ENCODE measurements around the gene ATP7B.
A peak's percentile ranks its signal among the peaks of the same experiment; 100 is the strongest.

The ATP7B gene

GRCh38 chr13:51942189-51942588 is 69.1 kb downstream of the ATP7B start:
- peak; percentile 38 for DNase-seq

- DNase-seq = no peak
Observed at GRCh38 chr13:51938454-51938853, 72.8 kb downstream of the ATP7B start.

- no peak for DNase-seq
Observed at GRCh38 chr13:51937320-51938290, 73.6 kb downstream of the ATP7B start.

GRCh38 chr13:51935326-51936171 is 75.7 kb downstream of the ATP7B start:
- no peak for DNase-seq

DNA sequence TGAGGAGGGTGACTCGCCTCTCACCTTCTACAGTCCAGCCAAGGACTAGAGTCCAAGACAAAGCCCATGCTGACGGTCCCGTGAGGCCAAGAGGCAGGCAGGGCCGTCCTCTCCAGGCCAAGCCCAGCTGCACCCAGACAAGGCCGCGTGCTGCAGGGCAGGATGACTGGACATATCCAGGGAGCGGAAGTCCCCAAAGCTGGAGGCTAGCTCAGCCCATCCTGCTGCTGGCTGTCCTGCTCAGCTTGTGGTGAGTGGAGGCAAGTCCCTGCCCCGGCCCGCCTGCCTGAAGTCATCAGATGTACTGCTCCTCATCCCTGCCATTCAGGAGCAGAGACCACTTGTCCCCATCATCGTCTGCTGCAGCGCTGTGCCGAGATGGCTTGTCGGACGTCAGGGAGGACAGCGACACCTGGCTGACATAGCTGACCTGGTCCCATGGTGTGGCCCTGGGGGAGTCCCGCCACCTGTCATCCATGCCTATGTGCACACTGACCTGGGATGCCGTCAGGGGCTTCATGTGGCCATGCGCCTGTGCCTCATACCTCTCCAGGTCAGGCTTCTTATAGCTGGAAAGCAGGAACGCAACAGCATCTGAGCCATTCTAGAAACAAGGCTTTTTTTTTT is 76.7 kb downstream of the ATP7B start:
- no peak for DNase-seq

DNA sequence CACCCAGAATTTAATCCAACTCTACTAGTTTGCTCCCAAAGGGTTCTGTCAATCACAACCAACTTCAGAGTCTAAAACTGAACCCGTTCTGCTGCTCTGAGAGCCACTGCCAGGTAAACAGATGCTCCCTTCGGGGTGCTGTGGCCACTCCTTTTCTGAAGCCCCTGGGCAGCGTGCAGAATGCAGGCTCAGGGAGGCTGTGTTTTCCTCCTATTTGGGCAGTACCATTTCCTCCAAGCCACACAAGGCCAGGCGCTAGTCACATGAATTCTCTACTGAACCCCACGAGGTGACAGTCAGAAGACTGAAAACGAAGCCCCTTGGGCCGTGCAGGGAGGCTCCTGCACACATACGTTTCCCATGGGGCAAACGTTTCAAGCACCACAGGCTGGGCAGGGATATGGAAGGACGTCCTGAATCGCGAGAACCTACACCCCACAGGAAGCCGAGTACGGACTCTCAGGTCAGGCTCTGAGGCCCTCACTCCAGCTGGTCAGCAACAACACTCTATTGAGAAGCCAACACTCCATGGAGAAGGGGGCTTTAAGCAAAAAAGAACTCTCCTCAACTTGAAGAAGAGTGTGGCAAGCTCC is 77.7 kb downstream of the ATP7B start:
- DNase-seq = no peak

DNA sequence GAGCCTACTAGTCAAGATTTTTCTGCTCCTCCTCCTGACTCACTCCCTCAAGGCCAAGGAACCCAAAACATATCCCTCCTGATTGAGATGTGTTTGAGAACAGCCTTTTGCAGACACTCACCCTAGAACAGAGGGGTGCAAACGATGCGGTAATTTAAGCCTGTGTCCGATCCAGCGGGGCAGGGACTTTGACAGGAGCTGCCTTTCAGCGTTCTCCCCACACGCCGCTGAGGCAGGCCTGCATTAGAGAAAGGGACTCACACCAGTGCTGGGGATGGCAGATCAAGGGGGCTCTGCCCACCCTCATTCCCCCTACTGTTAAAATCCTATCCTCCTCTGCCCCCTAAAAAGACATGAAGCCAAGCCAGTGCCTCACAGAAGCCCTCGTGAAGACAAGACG is 79.0 kb downstream of the ATP7B start:
- DNase-seq = no peak

DNA sequence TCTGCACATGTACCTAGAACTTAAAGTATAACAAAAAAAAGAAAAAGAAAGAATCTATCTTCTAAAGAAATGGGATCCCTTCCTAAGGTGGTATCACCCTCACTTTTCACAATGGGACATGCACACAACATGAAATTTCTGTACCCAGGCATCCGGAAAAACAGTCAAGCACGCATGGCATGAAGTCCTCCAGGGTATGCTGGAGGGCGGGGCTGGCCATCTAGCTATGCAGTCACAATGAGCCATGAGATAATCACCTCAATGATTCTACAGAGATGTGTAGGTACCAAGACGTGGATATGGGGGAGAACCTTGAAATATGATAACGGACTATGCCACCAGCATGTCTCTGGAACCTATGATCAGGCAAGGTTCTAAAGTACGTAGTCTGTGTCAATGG is 79.6 kb downstream of the ATP7B start:
- DNase-seq = no peak

- DNase-seq = no peak
Observed at GRCh38 chr13:51929699-51930098, 81.6 kb downstream of the ATP7B start.

DNA sequence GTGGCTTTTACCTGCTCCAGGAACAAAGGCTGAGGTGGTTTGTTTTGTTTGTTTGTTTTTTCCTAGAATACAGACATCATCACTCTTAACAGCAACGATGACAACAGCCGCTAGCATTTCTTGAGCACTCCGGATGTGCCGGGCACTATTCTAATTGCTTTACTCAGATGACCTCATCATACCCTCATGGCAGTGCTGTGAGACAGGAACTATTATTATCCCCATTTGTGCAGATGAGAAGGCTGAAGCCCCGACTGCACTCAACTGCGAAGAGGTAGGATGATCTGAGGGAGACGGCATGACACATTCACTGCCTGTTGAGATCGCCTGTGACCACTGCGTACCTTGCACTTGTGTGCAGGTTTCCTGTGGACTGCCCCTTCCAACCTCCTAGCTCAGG is 83.0 kb downstream of the ATP7B start:
- no peak for DNase-seq

GRCh38 chr13:51927129-51927528 is 84.1 kb downstream of the ATP7B start:
- no peak for DNase-seq

GRCh38 chr13:51926528-51926885 is 84.7 kb downstream of the ATP7B start:
- DNase-seq = no peak

DNA sequence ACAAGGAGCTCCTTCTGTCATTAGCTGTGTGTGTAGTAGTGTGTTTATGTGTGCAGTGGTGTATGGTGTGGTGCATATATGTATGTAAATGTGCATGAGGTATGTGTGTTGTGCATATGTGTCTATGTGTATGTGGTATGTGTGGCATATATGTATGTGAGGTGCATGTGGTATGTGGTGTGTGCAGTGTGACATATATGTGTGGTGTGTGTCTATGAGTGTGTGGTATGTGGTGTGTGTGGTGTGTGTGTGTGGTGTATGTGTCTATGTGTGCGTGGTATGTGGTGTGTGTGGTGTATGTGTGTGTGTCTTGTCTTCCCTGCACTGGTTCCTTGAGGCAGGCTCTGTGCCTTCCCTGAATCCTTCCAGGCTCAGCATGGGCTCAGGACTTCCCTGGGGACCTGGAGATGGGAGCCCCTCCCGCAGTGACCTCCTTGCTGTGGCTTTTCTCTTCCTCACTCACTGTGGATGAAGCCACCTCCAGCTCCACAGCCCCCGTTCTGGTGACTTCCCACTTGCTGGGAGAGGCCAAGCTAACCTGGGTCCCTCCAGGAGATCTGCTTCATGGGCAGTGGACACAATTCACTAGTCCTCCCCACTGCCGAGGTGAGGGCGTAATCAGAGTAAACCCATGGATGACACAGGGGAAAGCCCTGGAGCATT is 85.3 kb downstream of the ATP7B start:
- no peak for DNase-seq

DNA sequence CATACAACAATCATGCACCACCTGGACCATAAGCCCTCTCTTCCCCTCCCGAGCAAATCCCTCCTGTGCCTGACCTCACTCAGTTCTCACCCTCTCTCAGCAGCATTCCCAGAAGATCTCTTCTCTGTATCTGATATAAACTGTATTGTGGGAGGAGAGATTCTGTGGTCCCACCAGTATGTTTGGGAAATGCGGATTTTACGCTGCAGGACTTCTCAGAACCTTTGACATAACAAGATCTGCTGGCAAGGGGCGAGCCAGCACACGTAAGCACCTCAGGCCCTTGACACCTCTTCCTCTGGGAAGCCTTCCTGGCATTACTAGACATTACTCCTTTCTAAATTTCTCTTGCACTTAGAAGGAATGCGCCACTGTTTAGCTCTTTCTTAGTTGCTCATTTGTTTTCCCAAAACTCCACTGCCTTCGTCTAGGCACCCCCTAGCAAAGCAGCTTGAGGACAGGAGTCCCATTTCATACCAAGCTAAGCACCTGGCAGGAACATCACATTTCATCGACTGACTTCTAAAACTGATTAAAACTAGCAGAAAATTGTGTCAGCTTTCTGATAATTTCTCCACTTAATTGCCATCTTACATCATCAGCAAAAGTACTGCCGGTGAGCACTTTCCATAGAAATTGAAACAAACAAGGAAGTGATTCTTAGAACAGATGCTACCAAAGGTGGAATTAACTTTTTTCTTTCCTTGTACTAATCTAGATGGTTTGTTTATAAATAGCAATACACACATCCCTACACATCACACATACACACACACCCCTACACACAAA is 86.3 kb downstream of the ATP7B start:
- DNase-seq = no peak

DNA sequence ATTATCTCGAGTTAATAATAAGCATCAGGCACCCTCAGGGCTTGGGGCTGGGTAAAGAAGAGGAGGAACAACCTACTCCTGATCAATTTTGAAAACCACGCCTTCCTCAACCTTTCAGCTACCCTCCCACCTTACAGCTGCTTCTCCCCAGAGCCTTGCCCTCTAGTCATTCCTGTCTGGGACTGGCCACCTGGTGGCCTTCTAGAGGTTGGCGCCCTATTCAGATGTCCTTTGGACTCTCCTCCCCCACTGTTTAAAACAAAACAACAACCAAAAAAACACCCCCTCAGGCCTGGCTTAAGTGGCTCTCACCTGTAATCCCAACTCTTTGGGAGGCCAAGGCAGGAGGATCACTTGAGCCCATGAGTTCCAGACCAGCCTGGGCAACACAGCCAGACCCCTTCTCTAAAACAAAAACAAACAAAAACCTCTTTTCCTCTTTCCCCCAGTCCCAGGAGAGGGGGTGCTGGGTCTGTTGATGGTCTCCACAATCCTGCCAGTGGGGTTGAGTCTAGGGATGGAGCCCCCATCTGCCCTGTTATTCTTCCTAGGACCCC is 87.2 kb downstream of the ATP7B start:
- no peak for DNase-seq

DNA sequence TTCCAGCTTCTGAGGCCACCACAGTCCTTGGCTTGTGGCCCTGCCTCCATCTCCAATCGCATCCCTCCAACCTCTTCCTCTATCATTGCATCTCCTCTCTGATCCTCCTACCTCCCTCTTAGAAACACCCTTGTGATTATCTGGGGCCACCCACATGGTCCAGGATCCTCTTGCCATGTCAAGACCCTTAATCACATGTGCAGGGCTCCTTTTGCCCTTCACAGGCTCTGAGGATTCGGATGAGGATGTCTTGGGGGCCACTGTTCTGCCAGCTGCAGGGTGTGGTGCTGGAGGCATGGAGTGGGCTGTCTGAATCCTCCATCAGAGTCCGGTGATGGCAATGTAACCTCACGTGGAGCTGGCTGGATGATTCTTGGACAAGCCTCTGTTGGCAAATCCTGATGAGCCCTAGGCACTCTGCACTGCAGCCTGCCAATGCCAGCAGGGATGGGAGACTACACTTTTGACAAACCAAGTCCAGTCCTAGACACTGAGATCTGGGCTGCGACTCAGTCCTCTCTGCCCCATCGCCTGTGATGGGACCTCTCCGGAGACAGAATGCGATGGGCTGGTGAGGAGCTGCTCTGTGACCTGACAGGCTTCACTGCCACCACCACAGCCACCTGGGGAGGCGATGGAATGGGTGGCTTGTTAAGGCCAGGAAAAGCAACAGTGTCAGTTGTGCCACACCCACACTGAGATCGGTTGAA is 88.3 kb downstream of the ATP7B start:
- no peak for DNase-seq

- no peak for DNase-seq
Observed at GRCh38 chr13:51921790-51922740, 89.2 kb downstream of the ATP7B start.

DNA sequence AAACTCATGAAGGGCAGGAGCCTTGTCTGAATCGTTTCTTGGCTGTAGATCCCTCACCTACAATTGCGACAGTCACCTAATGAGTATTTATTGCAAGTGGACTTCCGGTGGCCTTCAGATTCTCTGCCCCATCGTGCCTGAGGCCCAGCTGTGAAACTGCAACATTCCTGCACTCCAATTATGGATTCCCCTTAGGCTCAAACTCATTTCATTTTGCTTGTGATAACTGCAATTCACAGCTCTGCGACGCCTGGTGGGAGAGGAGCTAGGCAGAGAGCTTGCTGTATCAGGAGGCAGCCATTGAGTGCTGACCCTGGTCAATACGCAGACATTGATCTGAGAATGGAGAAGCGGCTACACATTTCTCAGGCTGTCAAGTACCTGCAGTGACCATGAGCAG is 90.5 kb downstream of the ATP7B start:
- no peak for DNase-seq

GRCh38 chr13:51920267-51920666 is 91.0 kb downstream of the ATP7B start:
- DNase-seq = no peak

Data from CD4-positive, alpha-beta T cell treated with Interleukin-17A for 1 hour (primary cell).